ENCODE results near the gene PPP4R3B. TPM values are rescaled to one million over a fixed set of nuclear protein-coding genes. Genes with fewer than 3 reads are reported as not detected.
"Not testable (repeated sequence)": the region's sequence is repeated elsewhere in the genome, so short reads cannot be mapped to it uniquely, and the experiment has no call there.

PPP4R3B gene
- total RNA-seq, 4 donors from 2014 or later, result 81.8 to 106 (median 90.5) TPM

GRCh38 chr2:55581435-55581834 lies 36.0 kb downstream of the PPP4R3B start:
- Histone ChIP-seq H3K27me3 (no peaks in the 10 kb centered on the region), H3K9me3 (no peaks in the 10 kb centered on the region), H3K27ac (replicated peaks in 1 of 4) (no peak overlapping the region), H3K4me1 (peaks cover 4 to 32% (median 21%) of the 10 kb centered on the region in 4 donors), H3K36me3 (peaks cover 4 to 60% (median 38%) of the 10 kb centered on the region in 4 donors), H3K4me3 (no peak overlapping the region)
- WGBS, result 90% methylated on average over 3 of the region's 3 CpGs
- intact Hi-C loops (cut with DNase I), result no loop called here
- TF ChIP-seq EP300 (IDR thresholded peaks at IDR 0.05), result no peak
- no peak for TF ChIP-seq POLR2A (IDR thresholded peaks at IDR 0.05; ENCODE audit: low read depth)
- TF ChIP-seq POLR2AphosphoS5 (IDR thresholded peaks at IDR 0.05), result no peak
- TF ChIP-seq, protein P1, sequence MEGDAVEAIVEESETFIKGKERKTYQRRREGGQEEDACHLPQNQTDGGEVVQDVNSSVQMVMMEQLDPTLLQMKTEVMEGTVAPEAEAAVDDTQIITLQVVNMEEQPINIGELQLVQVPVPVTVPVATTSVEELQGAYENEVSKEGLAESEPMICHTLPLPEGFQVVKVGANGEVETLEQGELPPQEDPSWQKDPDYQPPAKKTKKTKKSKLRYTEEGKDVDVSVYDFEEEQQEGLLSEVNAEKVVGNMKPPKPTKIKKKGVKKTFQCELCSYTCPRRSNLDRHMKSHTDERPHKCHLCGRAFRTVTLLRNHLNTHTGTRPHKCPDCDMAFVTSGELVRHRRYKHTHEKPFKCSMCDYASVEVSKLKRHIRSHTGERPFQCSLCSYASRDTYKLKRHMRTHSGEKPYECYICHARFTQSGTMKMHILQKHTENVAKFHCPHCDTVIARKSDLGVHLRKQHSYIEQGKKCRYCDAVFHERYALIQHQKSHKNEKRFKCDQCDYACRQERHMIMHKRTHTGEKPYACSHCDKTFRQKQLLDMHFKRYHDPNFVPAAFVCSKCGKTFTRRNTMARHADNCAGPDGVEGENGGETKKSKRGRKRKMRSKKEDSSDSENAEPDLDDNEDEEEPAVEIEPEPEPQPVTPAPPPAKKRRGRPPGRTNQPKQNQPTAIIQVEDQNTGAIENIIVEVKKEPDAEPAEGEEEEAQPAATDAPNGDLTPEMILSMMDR (IDR thresholded peaks at IDR 0.05), result no peak
- DNase-seq (ENCODE audit: extremely low spot score), result no peak

DNA sequence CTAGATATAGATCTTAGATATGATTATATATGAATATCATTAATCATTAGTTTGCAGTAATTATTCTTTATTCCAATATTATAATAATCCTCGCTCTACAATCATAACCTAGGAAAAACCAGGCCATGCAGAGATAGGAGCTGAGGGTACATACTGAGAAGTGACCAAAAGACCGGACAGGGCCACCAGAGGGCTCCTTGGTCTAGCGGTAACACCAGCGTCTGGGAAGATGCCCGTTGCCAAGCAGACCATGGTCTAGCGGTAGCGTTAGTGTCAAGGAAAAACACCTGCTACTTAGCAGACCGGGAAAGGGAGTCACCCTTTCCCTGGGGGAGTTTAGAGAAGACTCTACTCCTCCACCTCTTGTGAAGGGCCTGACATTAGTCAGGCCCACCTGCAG lies 48.4 kb downstream of the PPP4R3B start:
- DNase-seq (ENCODE audit: extremely low spot score); H3K4me1 ChIP-seq; intact Hi-C loops (cut with DNase I); H3K4me3 ChIP-seq; H3K9me3 ChIP-seq; H3K27ac ChIP-seq (replicated peaks in 1 of 4); H3K27me3 ChIP-seq: not testable (repeated sequence)
- H3K36me3 ChIP-seq, result peaks cover 16 to 81% (median 69%) of the 10 kb centered on the region in 4 donors
- 92% methylated on average over 8 of the region's 8 CpGs for WGBS

DNA sequence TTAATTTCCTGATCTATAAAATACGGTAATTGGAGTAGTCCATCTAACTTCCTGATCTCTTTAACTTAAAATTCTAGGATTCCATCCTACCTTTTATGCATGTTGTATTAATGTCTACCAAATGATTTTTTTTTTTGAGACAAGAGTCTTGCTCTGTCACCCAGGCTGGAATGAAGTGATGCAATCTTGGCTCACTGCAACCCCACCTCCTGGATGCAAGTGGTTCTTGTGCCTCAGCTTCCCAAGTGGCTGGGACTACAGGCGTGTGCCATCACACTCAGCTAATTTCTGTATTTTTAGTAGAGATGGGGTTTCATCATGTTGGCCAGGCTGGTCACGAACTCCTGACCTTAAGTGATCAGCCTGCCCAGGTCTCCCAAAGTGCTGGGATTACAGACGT lies 50.1 kb downstream of the PPP4R3B start:
- H3K36me3 ChIP-seq, result peaks cover 20 to 89% (median 75%) of the 10 kb centered on the region in 4 donors

DNA sequence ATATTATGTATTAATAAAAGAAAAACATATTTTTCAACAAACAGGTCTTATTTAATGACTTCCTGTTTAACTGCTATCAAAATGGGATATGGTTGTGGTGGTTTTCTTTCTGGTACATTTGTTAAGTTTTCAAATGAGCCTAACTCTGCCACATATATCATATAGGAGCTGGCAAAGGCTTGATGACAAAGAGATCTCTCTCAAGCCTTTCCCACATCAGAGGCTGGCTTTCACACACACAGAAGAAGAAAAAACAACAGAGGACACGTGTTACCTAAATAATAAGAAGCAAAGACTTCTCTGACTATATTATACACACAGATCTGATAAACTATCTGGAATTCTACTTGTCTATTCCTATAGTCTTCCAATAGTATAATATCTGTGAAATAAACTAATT lies 51.8 kb downstream of the PPP4R3B start:
- H3K4me1 ChIP-seq, result no peaks in the 10 kb centered on the region
- no peak overlapping the region for H3K27ac ChIP-seq (replicated peaks in 1 of 4)
- H3K4me3 ChIP-seq, result no peak overlapping the region
- intact Hi-C loops (cut with DNase I), result no loop called here
- H3K36me3 ChIP-seq, result peaks cover 20 to 93% (median 82%) of the 10 kb centered on the region in 4 donors
- no peak for TF ChIP-seq POLR2AphosphoS5 (IDR thresholded peaks at IDR 0.05)
- TF ChIP-seq POLR2A (IDR thresholded peaks at IDR 0.05; ENCODE audit: low read depth), result no peak
- TF ChIP-seq EP300 (IDR thresholded peaks at IDR 0.05), result no peak
- TF ChIP-seq, protein P1 (IDR thresholded peaks at IDR 0.05), result no peak
- H3K27me3 ChIP-seq, result no peaks in the 10 kb centered on the region
- no peaks in the 10 kb centered on the region for H3K9me3 ChIP-seq
- WGBS, result 98% methylated on average over 1 of the region's 1 CpG
- DNase-seq (ENCODE audit: extremely low spot score), result no peak

More for the DNA sequence above, 50.1 kb downstream of the PPP4R3B start:
- intact Hi-C loops (cut with DNase I), result no loop called here
- Histone ChIP-seq H3K27me3 (no peaks in the 10 kb centered on the region), H3K27ac (replicated peaks in 1 of 4) (no peak overlapping the region), H3K4me1 (no peaks in the 10 kb centered on the region), H3K9me3 (no peaks in the 10 kb centered on the region), H3K4me3 (no peak overlapping the region)
- no peak for DNase-seq (ENCODE audit: extremely low spot score)
- TF ChIP-seq, protein P1 (IDR thresholded peaks at IDR 0.05), result no peak
- TF ChIP-seq EP300 (IDR thresholded peaks at IDR 0.05) (no peak), POLR2AphosphoS5 (IDR thresholded peaks at IDR 0.05) (no peak), POLR2A (IDR thresholded peaks at IDR 0.05; ENCODE audit: low read depth) (no peak)
- WGBS, result 90% methylated on average over 4 of the region's 4 CpGs

DNA sequence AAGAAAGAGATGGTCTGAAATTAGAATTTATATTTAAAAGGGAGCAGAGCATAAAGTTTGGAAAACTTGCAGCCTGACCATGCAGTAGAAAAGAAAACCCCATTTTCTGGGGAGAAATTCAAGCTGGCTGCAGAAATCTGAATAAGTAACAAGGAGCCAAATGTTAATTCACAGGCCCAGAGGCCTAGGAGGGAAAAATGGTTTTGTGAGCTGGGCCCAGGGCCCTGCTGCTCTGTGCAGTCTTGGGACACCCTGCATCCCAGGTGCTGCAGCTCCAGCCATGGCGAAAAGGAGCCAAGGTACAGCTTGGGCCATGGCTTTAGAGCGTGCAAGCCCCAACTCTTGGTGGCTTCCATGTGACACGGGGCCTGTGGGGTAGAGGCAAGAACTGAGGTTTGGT lies 56.6 kb downstream of the PPP4R3B start:
- H3K36me3 ChIP-seq, result peaks cover 27 to 99% (median 81%) of the 10 kb centered on the region in 4 donors
- WGBS, result 100% methylated on average over 3 of the region's 3 CpGs
- intact Hi-C loops (cut with DNase I), result no loop called here

More for the DNA sequence above, 56.6 kb downstream of the PPP4R3B start:
- Histone ChIP-seq H3K27ac (replicated peaks in 1 of 4) (no peak overlapping the region), H3K9me3 (no peaks in the 10 kb centered on the region), H3K4me1 (peaks cover 0 to 5% (median 0%) of the 10 kb centered on the region in 4 donors), H3K27me3 (no peaks in the 10 kb centered on the region), H3K4me3 (no peak overlapping the region)
- DNase-seq (ENCODE audit: extremely low spot score), result no peak
- TF ChIP-seq POLR2AphosphoS5 (IDR thresholded peaks at IDR 0.05) (no peak), POLR2A (IDR thresholded peaks at IDR 0.05; ENCODE audit: low read depth) (no peak), EP300 (IDR thresholded peaks at IDR 0.05) (no peak)
- TF ChIP-seq, protein P1 (IDR thresholded peaks at IDR 0.05), result no peak
